Smooth muscle cell (in vitro differentiated cells): Measurements from ENCODE around the gene PRR20E. TPM values are rescaled to one million over a fixed set of nuclear protein-coding genes. Genes with fewer than 3 reads are reported as not detected.
"Not testable (repeated sequence)": the region's sequence is repeated elsewhere in the genome, so short reads cannot be mapped to it uniquely, and the experiment has no call there.

ENCODE experiments used
- DNase-seq: peaks from one replicate; lab custom pipeline; 2025; ENCODE audit not compliant: unreplicated experiment; lab: John Stamatoyannopoulos, UW
- H2AFZ ChIP-seq: fragments of 200-600 bp; sonication (generic); 2 replicates; pipeline ENCODE4 v1.6.0; 2016; ENCODE audit warnings: antibody characterized with exemption, low read depth, mild to moderate bottlenecking
- H3F3A ChIP-seq: fragments of 200-600 bp; sonication (generic); 2 replicates; pipeline ENCODE4 v1.6.0; 2017; ENCODE audit warnings: antibody characterized with exemption, low read depth
- H3K27ac ChIP-seq: fragments of 200-600 bp; sonication (generic); 2 replicates; pipeline ENCODE4 v1.5.1; 2016; ENCODE audit warnings: low read depth, mild to moderate bottlenecking
- H3K27me3 ChIP-seq: fragments of 200-600 bp; sonication (generic); 2 replicates; pipeline ENCODE4 v1.6.1; 2016; ENCODE audit warnings: low read depth, mild to moderate bottlenecking
- H3K36me3 ChIP-seq: fragments of 200-600 bp; sonication (generic); 2 replicates; pipeline ENCODE4 v1.5.1; 2016; ENCODE audit warnings: low read depth
- H3K4me1 ChIP-seq: fragments of 200-600 bp; sonication (generic); 2 replicates; pipeline ENCODE4 v1.5.1; 2016; ENCODE audit warnings: low read depth
- H3K4me2 ChIP-seq: fragments of 200-600 bp; sonication (generic); 2 replicates; pipeline ENCODE4 v1.6.0; 2016; ENCODE audit warnings: mild to moderate bottlenecking
- H3K4me3 ChIP-seq: fragments of 200-600 bp; sonication (generic); 2 replicates; pipeline ENCODE4 v1.5.1; 2016; ENCODE audit warnings: mild to moderate bottlenecking
- H3K79me2 ChIP-seq: fragments of 200-600 bp; sonication (generic); 2 replicates; pipeline ENCODE4 v1.6.0; 2016; ENCODE audit warnings: low read depth, mild to moderate bottlenecking
- H3K9ac ChIP-seq: fragments of 200-600 bp; sonication (generic); 2 replicates; pipeline ENCODE4 v1.6.0; 2016; ENCODE audit warnings: low read depth
- H3K9me3 ChIP-seq: fragments of 200-600 bp; sonication (generic); replicated peaks from 2 replicates; pipeline ENCODE4 v1.5.1; 2016; ENCODE audit warnings: low read depth
- H4K20me1 ChIP-seq: fragments of 200-600 bp; sonication (generic); 2 replicates; pipeline ENCODE4 v1.6.0; 2016; ENCODE audit warnings: low read depth
- CTCF ChIP-seq: fragments of 200-600 bp; sonication (generic); IDR thresholded peaks from 2 replicates; pipeline ENCODE4 v1.5.1; 2017; ENCODE audit warnings: borderline replicate concordance, mild to moderate bottlenecking, antibody characterized with exemption; ENCODE audit not compliant: insufficient read depth, poor library complexity, severe bottlenecking
- WGBS: methylation state at CpG from one replicate; pipeline ENCODE4 v1.1.7; 2016; ENCODE audit warnings: low lambda C conversion rate; 5-methylcytosine and 5-hydroxymethylcytosine counted together
- polyA plus RNA-seq: library from polyadenylated mRNA; unstranded; fragments of >200 nt; fragmentation: Nextera tagmentation; extraction: Ambion mirVana; gene quantifications from 2 replicates; pipeline ENCODE4 v1.2.1, GENCODE V29; 2016
- small RNA-seq: library from RNA; depleted of rRNA; stranded (forward); fragments of <200 nt; gene quantifications from one replicate; pipeline ENCODE3, GENCODE V24; 2014
- total RNA-seq: library from RNA; depleted of rRNA; stranded (reverse); fragments of >200 nt; gene quantifications from 2 replicates; pipeline ENCODE4 v1.2.3, GENCODE V29; 2014

The PRR20E gene
- total and polyA plus RNA-seq, 2 experiments from 2014 or later, result not detected

GRCh38 chr13:57160332-57160731 lies 6.7 kb upstream of the PRR20E start, which contains the start of gene PRR20D:
Gene PRR20D, plus strand, starts transcription at chr13:57160632. Its CDS starts 387 bp downstream, at chr13:57161019.
- not testable (repeated sequence) for H3K4me1 ChIP-seq, DNase-seq, H3K27ac ChIP-seq, H3K79me2 ChIP-seq, H2AFZ ChIP-seq, H3F3A ChIP-seq, H3K9me3 ChIP-seq, H3K36me3 ChIP-seq, H3K4me3 ChIP-seq, H3K4me2 ChIP-seq, H4K20me1 ChIP-seq, H3K9ac ChIP-seq, H3K27me3 ChIP-seq
- WGBS, result no CpG with 5 or more reads among the region's 22 CpGs

- no peaks in the 10 kb centered on the region for H3K27me3 ChIP-seq
- TF ChIP-seq CTCF, result no peak
- 72% methylated on average over 1 of the region's 1 CpG for WGBS
Measured at GRCh38 chr13:57191667-57192066, 24.7 kb downstream of the PRR20E start.

GRCh38 chr13:57212989-57213388 lies 46.0 kb downstream of the PRR20E start:
- WGBS, result 95% methylated on average over 1 of the region's 1 CpG
- DNase-seq, result no peak
- Histone ChIP-seq H2AFZ (no peak overlapping the region), H4K20me1 (no peaks in the 10 kb centered on the region), H3K4me2 (no peak overlapping the region), H3K27ac (no peak overlapping the region), H3K4me3 (no peak overlapping the region), H3K9me3 (no peaks in the 10 kb centered on the region), H3K4me1 (no peaks in the 10 kb centered on the region), H3K79me2 (no peaks in the 10 kb centered on the region), H3K27me3 (no peaks in the 10 kb centered on the region), H3K9ac (no peak overlapping the region), H3K36me3 (no peaks in the 10 kb centered on the region), H3F3A (no peaks in the 10 kb centered on the region)
- TF ChIP-seq CTCF, result no peak

More at GRCh38 chr13:57191667-57192066, 24.7 kb downstream of the PRR20E start:
- Histone ChIP-seq H3K36me3 (no peaks in the 10 kb centered on the region), H3K9ac (no peak overlapping the region), H3K79me2 (no peaks in the 10 kb centered on the region), H3K4me3 (no peak overlapping the region), H3K27ac (no peak overlapping the region), H3K4me2 (no peak overlapping the region), H3K4me1 (no peaks in the 10 kb centered on the region), H3K9me3 (no peaks in the 10 kb centered on the region), H3F3A (no peaks in the 10 kb centered on the region), H2AFZ (no peak overlapping the region), H4K20me1 (no peaks in the 10 kb centered on the region)
- no peak for DNase-seq

Small RNA genes lying within 50 kb of the gene (small RNA-seq; reads per million reads assigned to genes)
- gene PRR20FP, result not detected

Other genes starting within 250 kb of the PRR20E start
- gene PRR20A, start 26.3 kb upstream of the PRR20E start, total RNA-seq, result not detected in 2 replicates
- gene PRR20A, start 26.3 kb upstream of the PRR20E start, polyA plus RNA-seq, result not detected in 2 replicates
- gene PRR20B, start 19.7 kb upstream of the PRR20E start, total RNA-seq, result not detected in 2 replicates
- not detected in 2 replicates for gene PRR20B, start 19.7 kb upstream of the PRR20E start, polyA plus RNA-seq
- gene PRR20C, start 13.1 kb upstream of the PRR20E start, total RNA-seq, result not detected in 2 replicates
- not detected in 2 replicates for gene PRR20C, start 13.1 kb upstream of the PRR20E start, polyA plus RNA-seq
- not detected in 2 replicates for gene PRR20D, start 6.6 kb upstream of the PRR20E start, total RNA-seq
- gene PRR20D, start 6.6 kb upstream of the PRR20E start, polyA plus RNA-seq, result not detected in 2 replicates